Measurements from ENCODE around the gene OSBPL3.

The OSBPL3 gene

GRCh38 chr7:24891311-24891735 lies 88.7 kb downstream of the OSBPL3 start:
- Histone ChIP-seq H3K4me3 (no peak overlapping the region), H3K27me3 (no peaks in the 10 kb centered on the region), H3K27ac (no peak overlapping the region), H4K20me1 (no peaks in the 10 kb centered on the region), H3K36me3 (0 out of 2 replicates have a peak, but pooled peaks cover 6% of the 10 kb centered on the region), H3K4me1 (peaks cover 7% of the 10 kb centered on the region), H3K9ac (no peak overlapping the region), H3K4me2 (no peak overlapping the region), H3K9me3 (no peaks in the 10 kb centered on the region)
- TF ChIP-seq Cebpa-rat (IDR thresholded peaks at IDR 0.05): no peak

DNA sequence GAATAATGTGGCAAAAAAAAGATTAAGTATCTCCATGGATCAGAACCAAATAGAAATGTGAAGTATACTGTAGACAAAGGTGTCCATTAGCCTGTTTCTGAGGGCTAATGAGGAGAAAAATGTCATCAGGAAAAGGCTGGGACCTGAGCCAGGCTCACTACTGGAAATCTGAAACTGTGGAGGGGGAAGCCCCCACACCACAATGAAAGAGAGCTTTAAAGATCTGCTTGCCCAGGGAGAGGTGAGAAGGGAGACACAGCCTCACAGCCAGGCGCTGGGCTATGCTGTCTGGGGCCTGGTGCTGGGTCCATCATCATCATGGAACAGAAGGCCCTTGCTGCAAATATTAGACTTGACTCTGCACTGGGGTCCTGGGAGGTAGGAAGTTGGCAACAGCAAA lies 90.4 kb downstream of the OSBPL3 start:
- Histone ChIP-seq H3K4me3 (no peak overlapping the region), H3K27ac (no peak overlapping the region), H3K4me1 (peaks cover 4% of the 10 kb centered on the region; the same call in 1 of the 2 replicates), H3K36me3 (0 out of 2 replicates have a peak, but pooled peaks cover 6% of the 10 kb centered on the region), H3K9ac (no peak overlapping the region), H3K4me2 (no peak overlapping the region), H4K20me1 (no peaks in the 10 kb centered on the region), H3K9me3 (no peaks in the 10 kb centered on the region), H3K27me3 (no peaks in the 10 kb centered on the region)
- no peak for TF ChIP-seq Cebpa-rat (IDR thresholded peaks at IDR 0.05)

DNA sequence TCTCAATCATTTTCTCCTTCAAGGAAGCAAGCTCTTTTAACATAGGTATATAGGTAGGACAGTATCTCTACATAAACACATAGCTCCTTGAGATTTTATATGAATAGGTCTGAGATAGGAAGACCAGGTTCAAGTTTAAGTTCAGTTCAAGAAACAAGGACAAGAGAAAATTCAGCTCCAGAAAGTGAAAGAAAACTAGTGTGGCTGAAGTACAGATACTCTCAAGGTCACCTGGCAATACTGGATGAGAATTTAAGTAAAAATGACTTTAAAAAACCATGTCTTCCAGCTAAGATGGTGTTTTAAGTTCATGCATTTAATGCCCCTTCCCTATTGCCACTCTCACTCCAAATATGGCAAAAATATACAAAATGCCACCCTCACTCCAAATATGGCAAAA lies 91.3 kb downstream of the OSBPL3 start:
- Histone ChIP-seq H3K27me3 (no peaks in the 10 kb centered on the region), H3K9ac (no peak overlapping the region), H3K4me2 (no peak overlapping the region), H4K20me1 (no peaks in the 10 kb centered on the region), H3K36me3 (0 out of 2 replicates have a peak, but pooled peaks cover 6% of the 10 kb centered on the region), H3K9me3 (no peaks in the 10 kb centered on the region), H3K4me3 (no peak overlapping the region), H3K4me1 (peaks cover 14% of the 10 kb centered on the region), H3K27ac (no peak overlapping the region)
- no peak for TF ChIP-seq Cebpa-rat (IDR thresholded peaks at IDR 0.05)

DNA sequence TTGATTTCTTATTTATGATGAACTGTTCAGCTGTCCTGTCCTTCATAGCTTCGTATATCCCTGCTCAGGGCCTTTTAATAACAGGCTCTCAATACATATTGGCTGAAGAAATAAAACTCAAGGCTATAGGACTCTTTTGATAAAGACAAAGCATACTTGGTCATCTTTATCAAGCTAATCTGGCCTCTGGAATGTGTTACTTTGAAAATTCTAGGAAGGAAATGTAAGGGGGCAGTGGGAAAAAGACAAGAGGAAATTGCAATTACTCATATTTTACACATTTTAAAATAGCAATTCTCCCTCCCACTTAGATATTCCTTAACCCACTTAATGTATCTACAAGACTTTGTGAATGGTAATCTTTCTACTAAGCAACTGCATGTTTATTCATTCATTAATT lies 94.3 kb downstream of the OSBPL3 start:
- Histone ChIP-seq H3K4me3 (no peak overlapping the region), H3K9ac (no peak overlapping the region), H3K27me3 (no peaks in the 10 kb centered on the region), H3K4me2 (no peak overlapping the region), H3K27ac (no peak overlapping the region), H3K4me1 (peaks cover 25% of the 10 kb centered on the region), H3K36me3 (no peaks in the 10 kb centered on the region), H3K9me3 (no peaks in the 10 kb centered on the region), H4K20me1 (no peaks in the 10 kb centered on the region)
- no peak for TF ChIP-seq Cebpa-rat (IDR thresholded peaks at IDR 0.05)

- Histone ChIP-seq H3K9me3 (no peaks in the 10 kb centered on the region), H3K4me2 (no peak overlapping the region), H3K9ac (no peak overlapping the region), H3K27me3 (no peaks in the 10 kb centered on the region), H3K27ac (no peak overlapping the region), H3K4me3 (no peak overlapping the region), H3K4me1 (peaks cover 25% of the 10 kb centered on the region), H4K20me1 (no peaks in the 10 kb centered on the region), H3K36me3 (no peaks in the 10 kb centered on the region)
- no peak for TF ChIP-seq Cebpa-rat (IDR thresholded peaks at IDR 0.05)
Observed at GRCh38 chr7:24885305-24885704, 94.7 kb downstream of the OSBPL3 start.

GRCh38 chr7:24884401-24884800 lies 95.6 kb downstream of the OSBPL3 start:
- H3K27ac ChIP-seq: no peak overlapping the region
- H3K27me3 ChIP-seq: no peaks in the 10 kb centered on the region
- TF ChIP-seq Cebpa-rat (IDR thresholded peaks at IDR 0.05): no peak
- no peaks in the 10 kb centered on the region for H3K36me3 ChIP-seq
- H3K9ac ChIP-seq: no peak overlapping the region
- no peaks in the 10 kb centered on the region for H4K20me1 ChIP-seq
- peaks cover 27% of the 10 kb centered on the region for H3K4me1 ChIP-seq
- H3K4me3 ChIP-seq: no peak overlapping the region
- H3K4me2 ChIP-seq: peak overlapping the region; percentile 45; the same call in 1 of the 2 replicates
- no peaks in the 10 kb centered on the region for H3K9me3 ChIP-seq

GRCh38 chr7:24883622-24884013 lies 96.4 kb downstream of the OSBPL3 start:
- no peak overlapping the region for H3K4me3 ChIP-seq
- H3K4me2 ChIP-seq: peak overlapping the region; percentile 45
- H4K20me1 ChIP-seq: no peaks in the 10 kb centered on the region
- no peak for TF ChIP-seq Cebpa-rat (IDR thresholded peaks at IDR 0.05)
- H3K9ac ChIP-seq: no peak overlapping the region
- H3K9me3 ChIP-seq: no peaks in the 10 kb centered on the region
- H3K27me3 ChIP-seq: no peaks in the 10 kb centered on the region
- H3K27ac ChIP-seq: no peak overlapping the region
- no peaks in the 10 kb centered on the region for H3K36me3 ChIP-seq
- peaks cover 35% of the 10 kb centered on the region for H3K4me1 ChIP-seq

DNA sequence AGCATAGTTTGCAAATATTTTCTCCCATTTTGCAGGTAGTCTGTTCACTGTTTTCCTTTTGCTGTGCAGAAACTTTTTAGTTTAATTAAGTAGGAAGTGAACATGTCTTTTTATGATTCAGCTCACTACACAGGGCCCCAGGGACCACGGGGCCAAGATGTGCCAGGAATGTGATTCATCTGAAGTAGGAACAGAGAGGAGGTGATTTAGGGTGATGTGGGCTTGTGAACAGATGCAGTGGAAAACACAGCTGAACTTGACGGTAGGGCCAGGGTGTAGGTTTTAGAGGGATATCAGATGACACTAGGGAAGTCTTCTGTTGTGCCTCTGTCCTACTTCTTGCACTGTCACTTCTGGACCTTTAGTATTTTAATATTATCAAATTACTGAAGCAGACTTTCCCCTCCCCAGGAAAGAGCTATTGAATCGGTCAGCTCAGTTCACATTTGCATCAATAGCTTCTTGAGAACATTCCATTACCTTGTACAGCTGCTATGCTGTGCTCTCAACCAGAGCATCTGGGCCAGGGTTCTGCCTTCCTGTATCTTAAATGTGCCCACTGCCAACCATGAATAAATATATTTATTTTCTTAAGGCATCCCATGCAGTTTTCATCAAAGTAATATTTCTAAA lies 96.9 kb downstream of the OSBPL3 start:
- H3K4me2 ChIP-seq: peak overlapping the region; percentile 45

DNA sequence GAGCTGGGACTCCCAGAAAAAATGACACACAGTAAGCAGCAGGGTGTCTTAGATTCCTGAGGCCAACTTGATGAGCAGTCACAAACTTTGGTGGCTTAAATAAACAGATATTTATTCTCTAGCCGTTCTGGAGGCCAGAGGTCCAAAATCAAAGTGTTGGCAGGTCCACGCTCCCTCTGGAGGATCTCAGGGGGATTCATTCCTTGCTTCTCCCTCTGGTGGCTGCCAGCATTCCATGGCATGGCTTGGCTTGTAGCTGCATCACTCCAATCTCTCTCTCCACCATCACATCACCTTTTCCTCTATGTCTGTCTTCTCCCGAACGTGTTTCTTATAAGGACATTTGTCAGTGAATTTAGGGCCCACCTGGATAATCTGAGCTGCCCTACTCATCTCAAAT lies 98.4 kb downstream of the OSBPL3 start:
- no peak for TF ChIP-seq Cebpa-rat (IDR thresholded peaks at IDR 0.05)
- Histone ChIP-seq H4K20me1 (no peaks in the 10 kb centered on the region), H3K9ac (no peak overlapping the region), H3K4me2 (no peak overlapping the region), H3K4me3 (no peak overlapping the region), H3K9me3 (no peaks in the 10 kb centered on the region), H3K36me3 (no peaks in the 10 kb centered on the region), H3K4me1 (peaks cover 54% of the 10 kb centered on the region), H3K27me3 (no peaks in the 10 kb centered on the region), H3K27ac (no peak overlapping the region)

More for the DNA sequence above, 96.9 kb downstream of the OSBPL3 start:
- Histone ChIP-seq H3K27ac (no peak overlapping the region), H3K36me3 (no peaks in the 10 kb centered on the region), H4K20me1 (no peaks in the 10 kb centered on the region), H3K4me1 (peaks cover 40% of the 10 kb centered on the region), H3K4me3 (no peak overlapping the region), H3K9me3 (no peaks in the 10 kb centered on the region), H3K9ac (no peak overlapping the region), H3K27me3 (no peaks in the 10 kb centered on the region)
- TF ChIP-seq Cebpa-rat (IDR thresholded peaks at IDR 0.05): no peak

GRCh38 chr7:24880886-24881285 lies 99.1 kb downstream of the OSBPL3 start:
- no peaks in the 10 kb centered on the region for H3K36me3 ChIP-seq
- H3K4me2 ChIP-seq: no peak overlapping the region
- H3K27me3 ChIP-seq: no peaks in the 10 kb centered on the region
- H3K4me3 ChIP-seq: no peak overlapping the region
- TF ChIP-seq Cebpa-rat (IDR thresholded peaks at IDR 0.05): no peak
- no peaks in the 10 kb centered on the region for H4K20me1 ChIP-seq
- no peak overlapping the region for H3K27ac ChIP-seq
- peaks cover 54% of the 10 kb centered on the region for H3K4me1 ChIP-seq
- H3K9me3 ChIP-seq: no peaks in the 10 kb centered on the region
- H3K9ac ChIP-seq: no peak overlapping the region

Data from BLaER1 (cell line).